Testis (tissue), 2 donors: Measurements from ENCODE around the gene FCRL5.

Source experiments
- CTCF ChIP-seq, 3 experiments: fragments of 450-650 bp in 2 of 3; fragments of 200-600 bp in 1 of 3; sonication (generic) in 1 of 3; IDR thresholded peaks; one replicate each; pipeline ENCODE4 v1.5.1; 2016 to 2019; ENCODE audit warnings: antibody characterized with exemption in 3 of 3, mild to moderate bottlenecking in 2 of 3, moderate library complexity in 1 of 3
- POLR2A ChIP-seq: fragments of 450-650 bp; IDR thresholded peaks from one replicate; pipeline ENCODE4 v1.6.1; 2017; ENCODE audit warnings: antibody characterized with exemption, mild to moderate bottlenecking, moderate library complexity

DNA sequence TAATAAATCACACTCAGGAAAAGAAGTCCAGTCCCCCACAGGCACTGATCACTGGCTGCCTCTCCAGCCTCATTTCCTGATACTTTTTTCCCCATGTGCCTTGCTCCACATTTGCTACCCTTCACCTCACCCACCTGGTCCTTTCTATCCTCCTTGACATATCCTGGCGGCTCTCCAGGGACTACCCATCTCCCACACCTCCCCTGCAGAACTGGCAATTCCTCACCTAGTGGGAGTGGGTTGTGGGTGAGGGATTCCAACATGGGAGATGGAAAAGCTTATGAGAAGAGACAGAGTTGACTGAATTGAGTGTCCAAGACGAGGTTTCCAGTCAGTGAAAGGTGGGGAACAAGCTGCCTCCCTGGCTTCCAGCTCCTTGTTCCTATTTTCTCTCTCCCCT, 69.6 kb downstream of the FCRL5 start:
- no peak for TF ChIP-seq POLR2A
- TF ChIP-seq CTCF (IDR thresholded peaks at IDR 0.05): no peak
